ENCODE results near the gene SERPINA5.

SERPINA5 gene

DNA sequence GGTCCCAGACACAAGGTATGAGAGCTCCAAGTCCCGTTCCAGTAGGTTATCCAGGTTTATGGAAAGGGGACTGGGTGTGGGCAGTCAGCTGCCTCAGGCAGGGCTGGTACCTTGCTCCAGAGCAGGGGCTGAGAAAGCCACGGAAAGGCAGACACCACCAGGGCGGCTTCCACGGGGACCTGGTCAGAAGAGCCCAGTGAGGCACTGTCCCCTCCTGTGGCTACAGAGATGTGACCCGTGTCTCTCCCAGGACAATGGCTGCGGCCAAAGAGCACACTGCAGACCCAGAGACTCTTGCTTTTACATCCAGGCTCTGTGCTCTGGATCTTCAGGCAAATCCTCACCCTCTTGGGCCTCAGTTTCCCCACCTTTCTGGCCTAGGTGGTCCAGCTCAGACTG lies 11.2 kb upstream of the SERPINA5 start:
- no peak for DNase-seq (ENCODE audit: low read depth)
- H3K4me3 ChIP-seq (replicated peaks; ENCODE audit: low read depth, low read length): no peak overlapping the region
- TF ChIP-seq, protein P1, sequence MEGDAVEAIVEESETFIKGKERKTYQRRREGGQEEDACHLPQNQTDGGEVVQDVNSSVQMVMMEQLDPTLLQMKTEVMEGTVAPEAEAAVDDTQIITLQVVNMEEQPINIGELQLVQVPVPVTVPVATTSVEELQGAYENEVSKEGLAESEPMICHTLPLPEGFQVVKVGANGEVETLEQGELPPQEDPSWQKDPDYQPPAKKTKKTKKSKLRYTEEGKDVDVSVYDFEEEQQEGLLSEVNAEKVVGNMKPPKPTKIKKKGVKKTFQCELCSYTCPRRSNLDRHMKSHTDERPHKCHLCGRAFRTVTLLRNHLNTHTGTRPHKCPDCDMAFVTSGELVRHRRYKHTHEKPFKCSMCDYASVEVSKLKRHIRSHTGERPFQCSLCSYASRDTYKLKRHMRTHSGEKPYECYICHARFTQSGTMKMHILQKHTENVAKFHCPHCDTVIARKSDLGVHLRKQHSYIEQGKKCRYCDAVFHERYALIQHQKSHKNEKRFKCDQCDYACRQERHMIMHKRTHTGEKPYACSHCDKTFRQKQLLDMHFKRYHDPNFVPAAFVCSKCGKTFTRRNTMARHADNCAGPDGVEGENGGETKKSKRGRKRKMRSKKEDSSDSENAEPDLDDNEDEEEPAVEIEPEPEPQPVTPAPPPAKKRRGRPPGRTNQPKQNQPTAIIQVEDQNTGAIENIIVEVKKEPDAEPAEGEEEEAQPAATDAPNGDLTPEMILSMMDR (IDR thresholded peaks at IDR 0.05; ENCODE audit: low read length, missing control alignments): no peak

DNA sequence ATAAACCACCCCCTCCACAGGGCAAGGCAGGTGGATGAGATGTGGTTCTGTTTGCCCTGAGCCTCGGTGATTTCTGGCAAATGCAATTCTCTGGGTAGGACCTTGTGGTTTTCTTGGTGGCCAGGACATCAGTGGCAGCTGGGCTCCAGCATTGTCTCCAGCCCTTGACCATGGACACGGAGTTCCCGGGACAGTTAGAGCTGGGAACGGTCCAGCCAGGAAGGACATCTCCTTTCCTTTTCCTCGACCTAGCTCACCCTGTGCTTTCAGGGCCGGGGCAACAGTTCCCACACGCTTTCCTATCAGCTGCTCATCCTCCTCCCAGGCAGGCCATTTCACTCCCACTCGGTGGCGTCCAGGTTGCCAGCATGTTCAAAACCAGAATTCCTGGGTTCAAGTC lies 10.8 kb upstream of the SERPINA5 start:
- TF ChIP-seq, protein P1 (IDR thresholded peaks at IDR 0.05; ENCODE audit: low read length, missing control alignments): no peak
- no peak for DNase-seq (ENCODE audit: low read depth)
- H3K4me3 ChIP-seq (replicated peaks; ENCODE audit: low read depth, low read length): no peak overlapping the region

DNA sequence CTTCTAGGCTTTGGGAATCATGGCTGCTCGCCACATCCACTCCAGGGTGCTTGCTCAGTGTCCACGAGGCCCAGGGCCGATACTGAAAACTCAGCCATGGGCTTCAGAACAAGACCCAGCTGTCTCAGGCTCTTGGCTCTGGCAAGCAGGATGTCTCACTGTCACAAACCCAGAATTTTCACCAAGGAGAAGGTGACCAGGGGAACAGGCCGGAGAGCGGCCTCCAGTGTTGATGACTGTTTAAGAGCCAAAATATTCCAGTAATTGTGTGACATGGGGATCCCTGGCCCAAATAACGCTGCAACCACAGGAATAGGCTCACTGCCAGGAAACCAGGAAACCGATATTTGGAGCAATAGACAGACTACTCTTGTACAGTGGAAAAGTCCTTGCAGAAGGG lies 9.8 kb upstream of the SERPINA5 start:
- H3K4me3 ChIP-seq (replicated peaks; ENCODE audit: low read depth, low read length): no peak overlapping the region
- peak; percentile 48 for DNase-seq (ENCODE audit: low read depth)
- TF ChIP-seq, protein P1 (IDR thresholded peaks at IDR 0.05; ENCODE audit: low read length, missing control alignments): no peak

DNA sequence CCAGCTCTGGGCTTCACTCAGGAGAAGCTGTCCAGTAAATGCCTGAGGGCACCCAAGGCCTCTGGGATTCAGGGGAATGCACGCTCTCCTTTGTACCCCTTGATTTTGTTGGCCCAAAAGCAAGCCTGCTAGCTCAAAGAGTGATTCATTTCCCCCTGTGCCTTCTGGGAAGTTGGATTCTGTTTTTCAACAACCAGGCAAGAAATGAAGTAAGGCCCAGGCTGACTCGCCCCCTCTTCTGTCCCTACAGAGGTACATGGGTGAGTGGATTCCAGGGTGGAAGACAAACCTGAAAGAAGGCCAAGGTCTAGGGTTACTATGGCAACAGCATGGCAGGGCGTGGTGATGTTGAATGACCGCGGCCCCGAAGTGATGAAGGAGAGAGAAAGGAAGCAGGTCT lies 9.3 kb upstream of the SERPINA5 start:
- no peak overlapping the region for H3K4me3 ChIP-seq (replicated peaks; ENCODE audit: low read depth, low read length)
- TF ChIP-seq, protein P1 (IDR thresholded peaks at IDR 0.05; ENCODE audit: low read length, missing control alignments): no peak
- peak; percentile 57 for DNase-seq (ENCODE audit: low read depth)

DNA sequence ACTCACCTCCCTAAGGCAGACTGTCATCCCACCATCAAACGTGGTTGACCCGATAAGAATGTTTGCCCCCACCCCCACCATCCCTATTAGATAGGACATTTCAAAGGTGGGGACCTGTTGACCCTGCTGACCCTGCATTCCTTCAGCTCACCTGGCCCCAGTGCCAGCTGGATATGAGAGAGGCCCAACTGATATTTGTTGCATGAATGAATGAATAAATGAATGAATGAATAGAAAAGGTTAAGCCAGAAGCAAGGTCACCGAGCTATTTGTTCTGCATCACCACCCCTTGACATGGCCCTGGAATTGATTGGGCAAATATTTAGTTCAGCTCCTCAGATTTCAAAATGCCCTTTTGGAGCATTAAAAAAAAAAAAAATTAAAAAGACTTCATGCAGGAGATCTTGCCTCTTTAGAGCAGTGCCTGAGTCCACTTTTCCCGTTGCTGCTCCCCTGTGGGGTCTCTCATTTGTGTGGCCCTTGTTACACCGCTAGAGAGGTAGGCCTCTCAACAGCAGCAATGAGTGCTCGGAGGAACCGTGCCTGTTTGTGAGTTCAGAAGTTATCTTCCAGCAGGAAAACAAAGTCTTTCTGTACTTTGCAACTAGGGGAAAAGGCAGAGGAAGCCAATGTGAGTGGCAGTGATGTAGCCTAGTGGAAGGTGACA lies 8.5 kb upstream of the SERPINA5 start:
- TF ChIP-seq, protein P1 (IDR thresholded peaks at IDR 0.05; ENCODE audit: low read length, missing control alignments): no peak
- DNase-seq (ENCODE audit: low read depth): no peak
- H3K4me3 ChIP-seq (replicated peaks; ENCODE audit: low read depth, low read length): no peak overlapping the region

DNA sequence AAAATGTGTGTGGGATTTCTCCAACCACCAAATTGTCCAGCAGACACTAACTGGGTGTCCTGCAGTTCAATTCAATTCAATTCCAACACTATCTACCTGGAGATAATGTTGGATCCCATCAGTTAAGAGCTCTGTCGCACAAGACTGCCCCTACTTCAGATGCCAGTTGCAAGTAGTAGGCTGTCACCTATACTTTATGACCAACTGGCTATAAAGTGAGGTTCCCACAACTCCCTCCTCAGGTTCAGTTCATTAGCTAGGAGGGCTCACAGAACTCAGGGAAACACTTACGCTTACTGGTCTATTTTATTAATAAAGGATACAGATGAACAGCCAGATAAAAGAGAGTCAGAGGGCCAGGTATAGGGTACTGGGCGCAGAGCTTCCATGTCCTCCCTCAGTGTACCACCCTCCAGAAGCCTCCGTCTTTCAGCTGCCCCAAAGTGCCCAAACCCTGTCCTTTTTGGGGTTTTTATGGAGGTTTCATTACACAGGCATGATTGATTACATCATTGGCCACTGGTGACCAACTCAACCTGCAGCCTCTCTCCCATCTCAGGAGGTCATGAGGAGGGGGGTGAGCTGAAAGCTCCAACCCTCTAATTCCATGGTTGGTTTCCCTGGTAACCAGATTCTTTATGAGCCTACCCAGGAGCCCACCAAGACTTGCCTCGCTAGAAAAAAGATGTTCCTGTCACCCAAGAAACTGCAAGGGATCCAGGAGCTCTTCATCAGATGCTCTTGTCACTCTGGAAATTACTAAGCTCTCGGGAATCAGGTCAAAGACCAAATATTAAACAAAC lies 7.5 kb upstream of the SERPINA5 start:
- DNase-seq (ENCODE audit: low read depth): no peak
- TF ChIP-seq, protein P1 (IDR thresholded peaks at IDR 0.05; ENCODE audit: low read length, missing control alignments): no peak
- no peak overlapping the region for H3K4me3 ChIP-seq (replicated peaks; ENCODE audit: low read depth, low read length)
